ENCODE measurements around the gene C4orf36. TPM values are rescaled to one million over a fixed set of nuclear protein-coding genes. Genes with fewer than 3 reads are reported as not detected.

The C4orf36 gene
- total and polyA plus RNA-seq, 2 of the 4 experiments (the other 2 are of a cell fraction): 0.18 to 0.41 TPM

DNA sequence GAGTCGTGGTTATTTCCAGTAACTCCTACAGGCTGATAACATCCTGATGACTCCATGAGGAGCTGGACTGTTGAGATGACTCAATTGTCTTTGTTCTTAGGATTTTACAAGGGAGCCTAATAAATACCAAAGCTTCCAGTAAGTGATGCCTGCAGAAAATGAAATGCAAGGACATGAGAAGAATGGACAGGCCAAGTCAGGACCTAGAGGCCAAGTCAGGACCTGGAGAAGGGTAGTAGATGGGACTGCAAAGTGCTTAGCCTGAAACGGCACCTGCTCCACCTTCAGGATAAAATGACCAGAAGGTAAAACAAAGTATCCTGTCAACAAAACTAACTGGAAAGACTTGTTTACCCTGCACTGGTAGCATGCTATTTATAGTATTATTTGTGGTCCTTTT, 36.6 kb downstream of the C4orf36 start:
- H3K36me3 ChIP-seq (ENCODE audit: control insufficient read depth, insufficient read depth, low read length): no peaks in the 10 kb centered on the region
- peak overlapping the region; percentile 38; the same call in 1 of the 2 replicates for H2BK120ac ChIP-seq (ENCODE audit: low read depth, low read length)
- H3K18ac ChIP-seq (ENCODE audit: low read depth, low read length): peak overlapping the region; percentile 17; the same call in 1 of the 2 replicates
- peaks cover 5% of the 10 kb centered on the region for H3K4me1 ChIP-seq (ENCODE audit: control insufficient read depth, insufficient read depth, low read length)
- H3K9me1 ChIP-seq (ENCODE audit: insufficient read depth, low read length): peaks cover 4% of the 10 kb centered on the region; the same call in 1 of the 2 replicates
- WGBS, 2 experiments (ENCODE audit: extremely low coverage in 2 of 2, insufficient read length in 1 of 2): no CpG with 5 or more reads among the region's 2 CpGs
- peak overlapping the region; percentile 35; the same call in 1 of the 2 replicates for H2BK20ac ChIP-seq (ENCODE audit: low read depth, low read length)
- H3K27ac ChIP-seq (ENCODE audit: insufficient read depth, low read length): no peak overlapping the region
- no peak overlapping the region for H3K23ac ChIP-seq (ENCODE audit: low read depth, low read length)
- no peak overlapping the region for H3K56ac ChIP-seq (ENCODE audit: extremely low read depth, insufficient read depth, low read length)
- no peak overlapping the region for H4K5ac ChIP-seq (ENCODE audit: low read depth, low read length)
- peak overlapping the region; percentile 60 for H2AFZ ChIP-seq (replicated peaks; ENCODE audit: low read length, poor library complexity)
- DNase-seq: peak; percentile 81
- no TSS peak for BruUV-seq (replicated peaks)
- no peak overlapping the region for H2BK15ac ChIP-seq (ENCODE audit: low read depth, low read length)
- ATAC-seq (ENCODE audit: low read depth): peak; percentile 79
- no peak overlapping the region for H3K4me2 ChIP-seq (ENCODE audit: low read depth, low read length)
- ChIA-PET POLR2A (ENCODE audit: unreplicated experiment) (no interaction called here), CTCF (interaction anchor here (0.8 to 1.4 kb wide), 2 partner anchors 8 to 10 kb away, joined by 3 to 4 read pairs; no protein-coding TSS in a partner anchor)
- H3K4me3 ChIP-seq (ENCODE audit: insufficient read depth, low read depth, low read length): no peak overlapping the region
- H3K4ac ChIP-seq (ENCODE audit: low read depth, low read length): peak overlapping the region; percentile 34; the same call in 1 of the 2 replicates
- H3K9ac ChIP-seq (ENCODE audit: low read depth, low read length): no peak overlapping the region
- H3K14ac ChIP-seq (replicated peaks; ENCODE audit: low read depth, low read length): no peak overlapping the region
- no peaks in the 10 kb centered on the region for H3K79me1 ChIP-seq (ENCODE audit: low read depth in 1 of 2, low read length in 2 of 2)
- intact Hi-C loops (cut with micrococcal nuclease): no loop called here
- dilution Hi-C loops (cut with HindIII; ENCODE audit: low sequenced_read_pairs, unreplicated experiment): no loop called here
- no peak overlapping the region for H2AK5ac ChIP-seq (ENCODE audit: low read depth, low read length)
- in situ Hi-C loops (cut with MboI; ENCODE audit: low sequenced_read_pairs): no loop called here
- no peaks in the 10 kb centered on the region for H3K9me3 ChIP-seq (ENCODE audit: control insufficient read depth, insufficient read depth, low read length)
- H4K8ac ChIP-seq (ENCODE audit: low read depth in 2 of 2, low read length in 2 of 2): peak overlapping the region in 1 of 2 experiments; percentile 50; a peak in 1 of 4 replicates
- no peak overlapping the region for H4K91ac ChIP-seq (ENCODE audit: insufficient read depth, low read depth, low read length)
- no peaks in the 10 kb centered on the region for H4K20me1 ChIP-seq (ENCODE audit: insufficient read depth, low read length)
- peak overlapping the region; percentile 12 for H2AK9ac ChIP-seq (replicated peaks; ENCODE audit: low read depth, low read length, poor library complexity)
- no peaks in the 10 kb centered on the region for H3K27me3 ChIP-seq (ENCODE audit: control insufficient read depth, insufficient read depth, low read length)
- TF ChIP-seq SMC3 (IDR thresholded peaks at IDR 0.05; ENCODE audit: low read depth, low read length): no peak
- TF ChIP-seq CHD1 (IDR thresholded peaks at IDR 0.05; ENCODE audit: low read depth, low read length): no peak
- TF ChIP-seq MXI1 (IDR thresholded peaks at IDR 0.05; ENCODE audit: borderline replicate concordance, low read depth, low read length): no peak
- TF ChIP-seq, protein P1, sequence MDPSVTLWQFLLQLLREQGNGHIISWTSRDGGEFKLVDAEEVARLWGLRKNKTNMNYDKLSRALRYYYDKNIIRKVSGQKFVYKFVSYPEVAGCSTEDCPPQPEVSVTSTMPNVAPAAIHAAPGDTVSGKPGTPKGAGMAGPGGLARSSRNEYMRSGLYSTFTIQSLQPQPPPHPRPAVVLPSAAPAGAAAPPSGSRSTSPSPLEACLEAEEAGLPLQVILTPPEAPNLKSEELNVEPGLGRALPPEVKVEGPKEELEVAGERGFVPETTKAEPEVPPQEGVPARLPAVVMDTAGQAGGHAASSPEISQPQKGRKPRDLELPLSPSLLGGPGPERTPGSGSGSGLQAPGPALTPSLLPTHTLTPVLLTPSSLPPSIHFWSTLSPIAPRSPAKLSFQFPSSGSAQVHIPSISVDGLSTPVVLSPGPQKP (IDR thresholded peaks at IDR 0.05; ENCODE audit: borderline replicate concordance, low read depth, low read length): no peak
- no peak for TF ChIP-seq RAD21 (IDR thresholded peaks at IDR 0.05; ENCODE audit: low read length)
- TF ChIP-seq NFE2L2 (IDR thresholded peaks at IDR 0.05; ENCODE audit: low read depth, low read length): no peak
- TF ChIP-seq CEBPB (IDR thresholded peaks at IDR 0.05; ENCODE audit: low read depth, low read length): no peak; the same call in 1 of the 2 replicates
- TF ChIP-seq POLR2A (IDR thresholded peaks at IDR 0.05; ENCODE audit: low read depth, low read length): no peak
- TF ChIP-seq MAFK (IDR thresholded peaks at IDR 0.05; ENCODE audit: low read depth, low read length): no peak
- no peak for TF ChIP-seq BHLHE40 (IDR thresholded peaks at IDR 0.05; ENCODE audit: low read depth, low read length)
- no peak for TF ChIP-seq MAZ (IDR thresholded peaks at IDR 0.05; ENCODE audit: borderline replicate concordance, low read depth, low read length)
- TF ChIP-seq, protein P2, sequence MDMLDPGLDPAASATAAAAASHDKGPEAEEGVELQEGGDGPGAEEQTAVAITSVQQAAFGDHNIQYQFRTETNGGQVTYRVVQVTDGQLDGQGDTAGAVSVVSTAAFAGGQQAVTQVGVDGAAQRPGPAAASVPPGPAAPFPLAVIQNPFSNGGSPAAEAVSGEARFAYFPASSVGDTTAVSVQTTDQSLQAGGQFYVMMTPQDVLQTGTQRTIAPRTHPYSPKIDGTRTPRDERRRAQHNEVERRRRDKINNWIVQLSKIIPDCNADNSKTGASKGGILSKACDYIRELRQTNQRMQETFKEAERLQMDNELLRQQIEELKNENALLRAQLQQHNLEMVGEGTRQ (IDR thresholded peaks at IDR 0.05; ENCODE audit: low read depth, low read length): no peak
- TF ChIP-seq, protein P3, sequence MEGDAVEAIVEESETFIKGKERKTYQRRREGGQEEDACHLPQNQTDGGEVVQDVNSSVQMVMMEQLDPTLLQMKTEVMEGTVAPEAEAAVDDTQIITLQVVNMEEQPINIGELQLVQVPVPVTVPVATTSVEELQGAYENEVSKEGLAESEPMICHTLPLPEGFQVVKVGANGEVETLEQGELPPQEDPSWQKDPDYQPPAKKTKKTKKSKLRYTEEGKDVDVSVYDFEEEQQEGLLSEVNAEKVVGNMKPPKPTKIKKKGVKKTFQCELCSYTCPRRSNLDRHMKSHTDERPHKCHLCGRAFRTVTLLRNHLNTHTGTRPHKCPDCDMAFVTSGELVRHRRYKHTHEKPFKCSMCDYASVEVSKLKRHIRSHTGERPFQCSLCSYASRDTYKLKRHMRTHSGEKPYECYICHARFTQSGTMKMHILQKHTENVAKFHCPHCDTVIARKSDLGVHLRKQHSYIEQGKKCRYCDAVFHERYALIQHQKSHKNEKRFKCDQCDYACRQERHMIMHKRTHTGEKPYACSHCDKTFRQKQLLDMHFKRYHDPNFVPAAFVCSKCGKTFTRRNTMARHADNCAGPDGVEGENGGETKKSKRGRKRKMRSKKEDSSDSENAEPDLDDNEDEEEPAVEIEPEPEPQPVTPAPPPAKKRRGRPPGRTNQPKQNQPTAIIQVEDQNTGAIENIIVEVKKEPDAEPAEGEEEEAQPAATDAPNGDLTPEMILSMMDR (conservative IDR thresholded peaks at IDR 0.05; ENCODE audit: low read depth, low read length): no peak
- TF ChIP-seq RCOR1 (IDR thresholded peaks at IDR 0.05; ENCODE audit: insufficient replicate concordance, low read length): no peak
- TF ChIP-seq RFX5 (IDR thresholded peaks at IDR 0.05; ENCODE audit: low read depth, low read length): no peak
- H2BK5ac ChIP-seq (ENCODE audit: low read depth, low read length, poor library complexity, severe bottlenecking): peak overlapping the region; percentile 66

Measured in IMR-90 (cell line).